Loucy (cell line): ENCODE data around the gene SCTR.

Experiments
- EZH2phosphoT487 ChIP-seq: fragments of 200-600 bp; IDR thresholded peaks from 2 replicates; pipeline ENCODE4 v1.6.1; 2018; ENCODE audit warnings: antibody characterized with exemption, mild to moderate bottlenecking, moderate library complexity, borderline replicate concordance
- TF ChIP-seq, protein P1 (sequence below): fragments of 200-600 bp; sonication (generic); conservative IDR thresholded peaks from 2 replicates; pipeline ENCODE4 v1.5.1; 2014; ENCODE audit warnings: mild to moderate bottlenecking, antibody characterized with exemption, low read length

DNA sequence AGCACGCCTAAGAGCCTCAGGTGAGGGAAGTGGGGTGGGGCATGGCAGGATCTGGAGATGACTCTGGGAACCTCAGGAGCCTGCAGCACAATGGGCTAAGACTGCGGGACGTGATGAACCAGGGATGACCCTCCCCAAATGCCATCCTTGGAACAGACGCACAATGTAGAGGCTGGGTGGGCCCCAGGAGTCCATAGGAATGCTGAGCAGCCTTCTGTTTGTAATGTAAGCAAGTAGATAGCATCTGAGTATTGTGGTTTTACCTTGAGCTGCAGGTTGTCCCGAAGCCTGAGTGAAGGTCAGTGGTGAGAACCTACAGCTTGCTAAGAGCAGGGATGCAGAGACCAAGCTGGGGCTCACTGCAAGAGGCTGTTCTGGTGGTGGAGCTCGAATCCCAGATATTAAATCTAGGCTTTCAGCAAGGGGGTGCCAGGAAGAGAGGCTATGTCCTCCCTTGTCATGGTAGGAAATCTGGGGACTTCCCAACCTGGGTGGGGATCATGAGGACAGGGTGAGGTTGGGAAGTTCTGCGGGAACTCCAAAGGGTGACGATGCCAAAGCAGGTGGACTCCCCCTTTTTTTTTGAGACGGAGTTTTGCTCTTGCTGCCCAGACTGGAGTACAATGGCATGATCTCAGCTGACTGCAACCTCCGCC, 5.8 kb downstream of the SCTR start:
- TF ChIP-seq, protein P1, sequence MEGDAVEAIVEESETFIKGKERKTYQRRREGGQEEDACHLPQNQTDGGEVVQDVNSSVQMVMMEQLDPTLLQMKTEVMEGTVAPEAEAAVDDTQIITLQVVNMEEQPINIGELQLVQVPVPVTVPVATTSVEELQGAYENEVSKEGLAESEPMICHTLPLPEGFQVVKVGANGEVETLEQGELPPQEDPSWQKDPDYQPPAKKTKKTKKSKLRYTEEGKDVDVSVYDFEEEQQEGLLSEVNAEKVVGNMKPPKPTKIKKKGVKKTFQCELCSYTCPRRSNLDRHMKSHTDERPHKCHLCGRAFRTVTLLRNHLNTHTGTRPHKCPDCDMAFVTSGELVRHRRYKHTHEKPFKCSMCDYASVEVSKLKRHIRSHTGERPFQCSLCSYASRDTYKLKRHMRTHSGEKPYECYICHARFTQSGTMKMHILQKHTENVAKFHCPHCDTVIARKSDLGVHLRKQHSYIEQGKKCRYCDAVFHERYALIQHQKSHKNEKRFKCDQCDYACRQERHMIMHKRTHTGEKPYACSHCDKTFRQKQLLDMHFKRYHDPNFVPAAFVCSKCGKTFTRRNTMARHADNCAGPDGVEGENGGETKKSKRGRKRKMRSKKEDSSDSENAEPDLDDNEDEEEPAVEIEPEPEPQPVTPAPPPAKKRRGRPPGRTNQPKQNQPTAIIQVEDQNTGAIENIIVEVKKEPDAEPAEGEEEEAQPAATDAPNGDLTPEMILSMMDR: no peak
- TF ChIP-seq EZH2phosphoT487: no peak
